GM12872 (cell line): ENCODE measurements around the gene DNTT.

Source experiments
- CTCF ChIP-seq: IDR thresholded peaks from 3 replicates; pipeline ENCODE4 v1.5.1; 2011; ENCODE audit warnings: low read depth, mild to moderate bottlenecking, low read length, moderate library complexity; ENCODE audit not compliant: insufficient read depth

The DNTT gene

GRCh38 chr10:96297486-96297885 lies 6.7 kb upstream of the DNTT start:
- TF ChIP-seq CTCF = no peak

- TF ChIP-seq CTCF = no peak
These were observed 5.9 kb upstream of the DNTT start for GRCh38 chr10:96298362-96298761.

GRCh38 chr10:96299383-96299782 lies 4.9 kb upstream of the DNTT start:
- TF ChIP-seq CTCF = no peak

GRCh38 chr10:96301616-96302015 lies 2.6 kb upstream of the DNTT start:
- TF ChIP-seq CTCF = no peak

GRCh38 chr10:96305019-96305418 lies 785 bp downstream of the DNTT start:
- no peak for TF ChIP-seq CTCF

- TF ChIP-seq CTCF = no peak
These were observed 2.3 kb downstream of the DNTT start for GRCh38 chr10:96306516-96306915.

- TF ChIP-seq CTCF = no peak
These were observed 5.5 kb downstream of the DNTT start for GRCh38 chr10:96309628-96310320.
